HUES48 (cell line): Measurements from ENCODE around the gene PDE6A.

Experiments used
- H3K27ac ChIP-seq: one replicate; pipeline ENCODE4 v1.7.0; 2013; ENCODE audit warnings: low read depth, low read length, inconsistent platforms
- H3K27me3 ChIP-seq: 2 replicates; pipeline ENCODE4 v1.6.1; 2013; ENCODE audit warnings: mild to moderate bottlenecking, low read length; ENCODE audit not compliant: control insufficient read depth, insufficient read depth
- H3K36me3 ChIP-seq: 2 replicates; pipeline ENCODE4 v1.6.1; 2013; ENCODE audit warnings: low read length; ENCODE audit not compliant: control insufficient read depth, insufficient read depth
- H3K4me1 ChIP-seq: 2 replicates; pipeline ENCODE4 v1.6.1; 2013; ENCODE audit warnings: mild to moderate bottlenecking, low read length; ENCODE audit not compliant: control insufficient read depth, insufficient read depth
- H3K4me3 ChIP-seq: 2 replicates; pipeline ENCODE4 v1.5.1; 2013; ENCODE audit warnings: mild to moderate bottlenecking, low read depth, low read length
- H3K9ac ChIP-seq: 2 replicates; pipeline ENCODE4 v1.6.1; 2013; ENCODE audit warnings: mild to moderate bottlenecking, low read depth, low read length, moderate library complexity
- H3K9me3 ChIP-seq: 2 replicates; pipeline ENCODE4 v1.6.1; 2013; ENCODE audit warnings: low read length; ENCODE audit not compliant: control insufficient read depth, insufficient read depth

PDE6A gene

DNA sequence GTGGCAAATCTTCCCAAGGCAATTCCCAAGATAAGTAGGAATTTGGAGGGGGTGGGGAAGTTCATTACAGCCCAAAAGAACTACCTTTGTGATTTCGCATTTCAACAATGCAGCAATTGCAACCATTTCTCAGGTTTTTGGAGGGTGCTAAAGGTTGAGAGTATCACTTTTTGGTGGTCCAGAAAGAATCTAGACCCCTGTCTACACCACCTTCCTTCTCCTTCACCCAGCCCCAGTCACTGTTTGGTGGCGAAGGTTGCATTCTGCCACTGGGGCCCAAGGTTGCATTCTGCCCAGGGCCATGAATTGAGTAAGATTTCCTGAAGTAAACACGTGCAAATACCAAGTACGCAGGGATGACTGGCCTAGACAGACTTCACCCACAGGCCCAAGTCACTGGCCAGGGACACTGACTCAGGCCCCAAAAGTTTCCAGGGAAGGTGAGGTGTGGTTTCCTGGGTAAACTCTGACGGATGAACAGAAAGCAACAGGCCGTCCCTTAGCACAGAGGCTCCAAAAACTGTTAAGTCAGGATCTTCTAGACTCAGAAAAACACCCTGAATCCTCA is 5.7 kb downstream of the PDE6A start:
- H3K27ac ChIP-seq: no peak overlapping the region
- H3K4me3 ChIP-seq: no peak overlapping the region
- H3K9ac ChIP-seq: no peak overlapping the region
- H3K9me3 ChIP-seq: no peaks in the 10 kb centered on the region
- peaks cover 5% of the 10 kb centered on the region; the same call in 1 of the 2 replicates for H3K4me1 ChIP-seq
- H3K36me3 ChIP-seq: no peaks in the 10 kb centered on the region
- H3K27me3 ChIP-seq: no peaks in the 10 kb centered on the region

DNA sequence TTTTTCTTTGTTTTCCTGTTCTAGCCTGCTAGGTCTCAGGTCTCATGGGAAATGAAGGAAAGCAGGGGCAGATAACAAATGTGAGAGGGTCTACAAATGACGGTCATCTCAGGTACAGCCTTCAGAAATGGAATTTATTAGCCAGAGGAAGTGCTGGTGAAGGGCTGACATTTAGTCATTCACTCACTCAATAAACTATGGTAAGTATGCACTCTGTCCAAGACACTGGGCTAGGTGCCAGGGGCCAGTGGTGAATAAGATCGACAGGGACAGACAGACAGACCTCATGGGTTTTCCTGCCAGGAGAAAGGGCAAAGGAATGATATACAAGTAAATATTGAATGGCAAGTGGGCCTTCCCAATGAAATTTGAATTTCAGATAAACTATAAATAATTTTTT is 6.3 kb downstream of the PDE6A start:
- Histone ChIP-seq H3K4me3 (no peak overlapping the region), H3K27ac (no peak overlapping the region), H3K4me1 (peaks cover 5% of the 10 kb centered on the region; the same call in 1 of the 2 replicates), H3K9ac (no peak overlapping the region), H3K36me3 (no peaks in the 10 kb centered on the region), H3K27me3 (no peaks in the 10 kb centered on the region), H3K9me3 (no peaks in the 10 kb centered on the region)

DNA sequence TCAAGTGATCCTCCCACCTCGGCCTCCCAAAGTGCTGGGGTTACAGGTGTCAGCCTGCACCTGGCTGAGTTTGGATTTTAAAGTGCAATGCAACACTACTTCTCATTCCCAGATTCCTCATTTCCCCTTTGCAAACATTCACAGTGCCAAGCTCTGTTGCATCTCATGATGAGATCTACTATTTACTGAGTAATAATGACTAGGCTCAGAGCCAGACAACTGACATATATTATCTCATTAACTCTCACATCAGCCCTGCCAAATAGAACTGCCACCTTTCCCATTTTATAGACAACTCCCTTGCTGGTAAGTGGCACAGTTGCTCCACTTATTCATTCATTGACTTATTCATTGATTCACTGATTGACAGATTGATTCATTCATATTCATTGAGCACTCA is 7.0 kb downstream of the PDE6A start:
- Histone ChIP-seq H3K4me3 (no peak overlapping the region), H3K4me1 (peaks cover 5% of the 10 kb centered on the region; the same call in 1 of the 2 replicates), H3K9me3 (no peaks in the 10 kb centered on the region), H3K27me3 (no peaks in the 10 kb centered on the region), H3K27ac (no peak overlapping the region), H3K9ac (no peak overlapping the region), H3K36me3 (no peaks in the 10 kb centered on the region)

GRCh38 chr5:149936700-149937091 is 7.9 kb downstream of the PDE6A start:
- H3K27ac ChIP-seq: no peak overlapping the region
- H3K9ac ChIP-seq: no peak overlapping the region
- H3K4me1 ChIP-seq: peaks cover 5% of the 10 kb centered on the region; the same call in 1 of the 2 replicates

GRCh38 chr5:149936044-149936699 is 8.4 kb downstream of the PDE6A start:
- Histone ChIP-seq H3K27ac (no peak overlapping the region), H3K9ac (no peak overlapping the region), H3K4me1 (peaks cover 5% of the 10 kb centered on the region; the same call in 1 of the 2 replicates), H3K9me3 (no peaks in the 10 kb centered on the region), H3K4me3 (no peak overlapping the region), H3K27me3 (no peaks in the 10 kb centered on the region; the same call in 1 of the 2 replicates), H3K36me3 (no peaks in the 10 kb centered on the region)

More at GRCh38 chr5:149936700-149937091, 7.9 kb downstream of the PDE6A start:
- Histone ChIP-seq H3K9me3 (no peaks in the 10 kb centered on the region), H3K27me3 (no peaks in the 10 kb centered on the region; the same call in 1 of the 2 replicates), H3K4me3 (no peak overlapping the region), H3K36me3 (no peaks in the 10 kb centered on the region)

- Histone ChIP-seq H3K9me3 (no peaks in the 10 kb centered on the region), H3K4me1 (peaks cover 5% of the 10 kb centered on the region; the same call in 1 of the 2 replicates), H3K27ac (no peak overlapping the region), H3K27me3 (peaks cover 4% of the 10 kb centered on the region; the same call in 1 of the 2 replicates), H3K9ac (no peak overlapping the region), H3K36me3 (no peaks in the 10 kb centered on the region), H3K4me3 (no peak overlapping the region)
Measured at GRCh38 chr5:149935431-149935901, 9.1 kb downstream of the PDE6A start.

DNA sequence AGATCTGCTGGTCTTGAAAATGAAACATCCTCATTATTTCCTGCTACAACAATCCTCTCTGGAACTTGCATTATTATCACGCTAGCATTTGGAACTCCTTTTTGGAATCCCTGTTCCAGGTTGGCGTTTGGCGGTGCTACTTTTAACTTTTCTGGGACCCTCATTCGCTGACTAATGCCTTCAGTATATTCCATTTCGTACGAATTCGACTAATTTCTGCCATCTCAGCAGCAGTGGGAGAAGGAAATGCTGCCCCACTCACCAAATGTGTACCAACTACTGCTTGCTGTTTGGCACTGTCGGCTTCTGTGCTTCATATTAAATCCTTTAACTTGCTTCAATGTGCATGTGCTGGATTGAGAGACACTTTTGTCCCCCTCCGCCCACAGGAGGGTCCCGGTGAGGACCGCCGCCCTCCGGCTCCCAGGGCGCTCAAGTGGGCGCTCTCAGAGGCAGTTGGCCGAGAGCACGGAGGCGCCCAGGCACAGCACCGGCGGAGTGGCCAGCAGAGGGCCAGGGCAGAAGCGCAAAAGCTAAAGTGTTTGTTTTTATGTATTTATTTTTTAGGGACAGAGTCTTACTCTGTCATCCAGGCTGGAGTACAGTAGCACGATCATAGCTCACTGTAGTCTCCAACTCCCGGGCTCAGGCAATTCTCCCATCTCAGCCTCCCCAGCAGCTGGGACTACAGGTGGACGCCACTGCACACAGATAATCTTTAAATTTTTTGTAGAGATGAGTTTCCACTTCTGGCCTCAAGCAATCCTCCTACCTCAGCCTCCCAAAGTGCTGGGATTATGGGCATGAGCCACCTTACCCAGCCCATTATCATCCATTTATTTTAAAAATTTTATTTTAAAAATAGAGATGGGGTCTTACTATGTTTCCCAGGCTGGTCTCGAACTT is 11.9 kb downstream of the PDE6A start:
- Histone ChIP-seq H3K27ac (no peak overlapping the region), H3K9me3 (no peaks in the 10 kb centered on the region), H3K36me3 (no peaks in the 10 kb centered on the region), H3K9ac (no peak overlapping the region), H3K4me3 (no peak overlapping the region), H3K4me1 (no peaks in the 10 kb centered on the region), H3K27me3 (peaks cover 4% of the 10 kb centered on the region; the same call in 1 of the 2 replicates)

GRCh38 chr5:149931992-149932436 is 12.6 kb downstream of the PDE6A start:
- H3K36me3 ChIP-seq: no peaks in the 10 kb centered on the region
- H3K9me3 ChIP-seq: no peaks in the 10 kb centered on the region
- no peak overlapping the region for H3K4me3 ChIP-seq
- no peak overlapping the region for H3K9ac ChIP-seq
- H3K4me1 ChIP-seq: no peaks in the 10 kb centered on the region
- H3K27me3 ChIP-seq: peaks cover 4% of the 10 kb centered on the region; the same call in 1 of the 2 replicates
- no peak overlapping the region for H3K27ac ChIP-seq

GRCh38 chr5:149930749-149931574 is 13.6 kb downstream of the PDE6A start:
- H3K27ac ChIP-seq: no peak overlapping the region
- no peaks in the 10 kb centered on the region for H3K9me3 ChIP-seq
- H3K4me1 ChIP-seq: no peaks in the 10 kb centered on the region
- H3K9ac ChIP-seq: no peak overlapping the region
- no peaks in the 10 kb centered on the region for H3K36me3 ChIP-seq
- peaks cover 4% of the 10 kb centered on the region; the same call in 1 of the 2 replicates for H3K27me3 ChIP-seq
- H3K4me3 ChIP-seq: no peak overlapping the region

GRCh38 chr5:149930043-149930748 is 14.4 kb downstream of the PDE6A start:
- Histone ChIP-seq H3K9ac (no peak overlapping the region), H3K27ac (no peak overlapping the region), H3K27me3 (peaks cover 4% of the 10 kb centered on the region; the same call in 1 of the 2 replicates), H3K4me3 (no peak overlapping the region), H3K36me3 (no peaks in the 10 kb centered on the region), H3K9me3 (no peaks in the 10 kb centered on the region), H3K4me1 (no peaks in the 10 kb centered on the region)
